Ascending aorta (tissue), 2 donors: ENCODE measurements around the gene TMEM171. TPM values are rescaled to one million over a fixed set of nuclear protein-coding genes. Genes with fewer than 3 reads are reported as not detected.

Source experiments
- DNase-seq, 2 donors: peaks; one replicate each; pipeline ENCODE4 v3.0.0-alpha.2; 2019; ENCODE audit warnings: low spot score in 2 of 2
- H3K27ac ChIP-seq, 2 donors: fragments of 200-600 bp; sonication (generic); one replicate each; pipeline ENCODE4 v1.5.1; 2016 to 2017; ENCODE audit warnings: mild to moderate bottlenecking in 1 of 2
- H3K27me3 ChIP-seq: fragments of 200-600 bp; sonication (generic); one replicate; pipeline ENCODE4 v1.5.1; 2017
- H3K36me3 ChIP-seq, 2 donors: fragments of 200-600 bp; sonication (generic); one replicate each; pipeline ENCODE4 v1.5.1; 2016
- H3K4me1 ChIP-seq, 2 donors: fragments of 200-600 bp; sonication (generic); one replicate each; pipeline ENCODE4 v1.5.1; 2016 to 2017; ENCODE audit warnings: mild to moderate bottlenecking in 1 of 2
- H3K4me3 ChIP-seq, 2 donors: fragments of 200-600 bp; sonication (generic); one replicate each; pipeline ENCODE4 v1.5.1; 2016 to 2017; ENCODE audit warnings: mild to moderate bottlenecking in 1 of 2
- H3K9me3 ChIP-seq, 2 donors: fragments of 200-600 bp; sonication (generic); one replicate each; pipeline ENCODE4 v1.5.1; 2016
- intact Hi-C: fragments of 100-400 bp; cut with DNase I; formaldehyde crosslinking; loops from one replicate; pipeline ENCODE4 v1.15.1; 2023
- total RNA-seq: library from RNA; depleted of rRNA; stranded (reverse); fragments of >200 nt; gene quantifications from one replicate; pipeline ENCODE4 v1.1.0, GENCODE V29; 2016
- TF ChIP-seq, protein P1 (sequence below), 3 experiments: fragments of 200-600 bp in 2 of 3; fragments of 450-650 bp in 1 of 3; sonication (generic) in 2 of 3; IDR thresholded peaks; one replicate each; pipeline ENCODE4 v1.5.1; 2016 to 2019; ENCODE audit warnings: antibody characterized with exemption in 3 of 3, mild to moderate bottlenecking in 1 of 3, moderate library complexity in 1 of 3

The TMEM171 gene
- total RNA-seq, 1 donor from 2014 or later: not detected

DNA sequence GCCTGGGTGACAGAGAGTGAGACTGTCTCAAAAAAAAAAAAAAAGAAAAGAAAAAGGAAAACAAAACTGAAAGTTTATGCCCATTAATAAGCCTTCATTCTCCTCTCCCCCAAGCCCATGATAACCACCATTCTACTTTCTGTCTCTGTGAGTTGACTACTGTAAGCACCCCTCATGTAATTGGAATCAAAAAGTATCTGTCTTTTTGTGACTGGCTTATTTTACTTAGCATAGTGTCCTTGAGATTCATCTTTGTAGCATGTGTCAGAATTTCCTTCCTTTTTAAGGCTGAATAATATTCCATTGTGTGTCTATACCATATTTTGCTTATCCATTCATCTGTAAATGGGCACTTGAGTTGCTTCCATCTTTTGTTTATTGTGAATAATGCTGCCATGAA is 14.0 kb upstream of the TMEM171 start:
- intact Hi-C loops: no loop called here
- no peak for DNase-seq
- TF ChIP-seq, protein P1, sequence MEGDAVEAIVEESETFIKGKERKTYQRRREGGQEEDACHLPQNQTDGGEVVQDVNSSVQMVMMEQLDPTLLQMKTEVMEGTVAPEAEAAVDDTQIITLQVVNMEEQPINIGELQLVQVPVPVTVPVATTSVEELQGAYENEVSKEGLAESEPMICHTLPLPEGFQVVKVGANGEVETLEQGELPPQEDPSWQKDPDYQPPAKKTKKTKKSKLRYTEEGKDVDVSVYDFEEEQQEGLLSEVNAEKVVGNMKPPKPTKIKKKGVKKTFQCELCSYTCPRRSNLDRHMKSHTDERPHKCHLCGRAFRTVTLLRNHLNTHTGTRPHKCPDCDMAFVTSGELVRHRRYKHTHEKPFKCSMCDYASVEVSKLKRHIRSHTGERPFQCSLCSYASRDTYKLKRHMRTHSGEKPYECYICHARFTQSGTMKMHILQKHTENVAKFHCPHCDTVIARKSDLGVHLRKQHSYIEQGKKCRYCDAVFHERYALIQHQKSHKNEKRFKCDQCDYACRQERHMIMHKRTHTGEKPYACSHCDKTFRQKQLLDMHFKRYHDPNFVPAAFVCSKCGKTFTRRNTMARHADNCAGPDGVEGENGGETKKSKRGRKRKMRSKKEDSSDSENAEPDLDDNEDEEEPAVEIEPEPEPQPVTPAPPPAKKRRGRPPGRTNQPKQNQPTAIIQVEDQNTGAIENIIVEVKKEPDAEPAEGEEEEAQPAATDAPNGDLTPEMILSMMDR (IDR thresholded peaks at IDR 0.05): no peak

DNA sequence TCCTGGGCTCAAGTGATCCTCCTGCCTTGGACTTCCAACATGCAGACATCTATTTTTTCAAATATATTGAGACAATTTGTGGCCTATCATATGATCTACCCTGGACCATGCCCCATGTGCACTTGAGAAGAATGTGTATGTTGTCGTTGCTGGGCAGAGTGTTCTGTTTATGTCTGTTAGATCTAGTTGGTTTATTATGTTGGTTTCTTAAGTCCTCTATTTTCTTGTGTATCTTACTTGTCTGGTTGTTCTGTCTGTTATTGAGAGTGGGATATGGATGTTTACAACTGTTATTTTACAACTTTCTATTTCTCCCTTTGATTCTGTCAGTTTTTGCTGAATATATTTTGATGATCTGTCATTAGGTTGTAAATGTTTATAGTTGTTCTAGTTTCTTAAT is 10.2 kb upstream of the TMEM171 start:
- Histone ChIP-seq H3K4me3 (no peak overlapping the region), H3K27ac (no peak overlapping the region), H3K27me3 (no peaks in the 10 kb centered on the region), H3K4me1 (no peaks in the 10 kb centered on the region), H3K9me3 (no peaks in the 10 kb centered on the region), H3K36me3 (no peaks in the 10 kb centered on the region)
- DNase-seq: no peak
- TF ChIP-seq, protein P1 (IDR thresholded peaks at IDR 0.05): no peak
- intact Hi-C loops: no loop called here

More for the DNA sequence above, 14.0 kb upstream of the TMEM171 start:
- H3K36me3 ChIP-seq: no peaks in the 10 kb centered on the region
- H3K27ac ChIP-seq: no peak overlapping the region
- H3K27me3 ChIP-seq: no peaks in the 10 kb centered on the region
- H3K9me3 ChIP-seq: no peaks in the 10 kb centered on the region
- no peaks in the 10 kb centered on the region for H3K4me1 ChIP-seq
- no peak overlapping the region for H3K4me3 ChIP-seq

DNA sequence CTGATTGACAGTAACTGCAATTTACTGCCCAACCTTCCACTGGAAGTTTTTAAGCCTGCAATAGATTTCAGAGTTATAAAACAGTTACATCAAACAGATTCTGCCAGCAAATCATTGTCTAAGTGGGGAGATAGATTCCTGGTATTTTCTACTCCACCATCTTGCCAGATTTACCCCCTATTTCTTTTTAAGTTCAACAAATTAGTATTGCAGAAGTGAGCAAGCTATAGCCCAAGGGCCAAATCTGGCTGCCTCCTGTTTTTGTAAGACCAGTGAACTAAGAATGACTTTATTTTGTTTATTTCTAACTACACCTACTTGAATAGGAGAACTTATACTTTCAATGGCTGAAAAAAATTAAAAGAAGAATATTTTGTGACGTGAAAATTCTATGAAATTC is 8.8 kb upstream of the TMEM171 start:
- Histone ChIP-seq H3K36me3 (no peaks in the 10 kb centered on the region), H3K27ac (no peak overlapping the region), H3K9me3 (no peaks in the 10 kb centered on the region), H3K4me1 (no peaks in the 10 kb centered on the region), H3K27me3 (no peaks in the 10 kb centered on the region), H3K4me3 (no peak overlapping the region)
- intact Hi-C loops: no loop called here
- DNase-seq: no peak
- TF ChIP-seq, protein P1 (IDR thresholded peaks at IDR 0.05): no peak

DNA sequence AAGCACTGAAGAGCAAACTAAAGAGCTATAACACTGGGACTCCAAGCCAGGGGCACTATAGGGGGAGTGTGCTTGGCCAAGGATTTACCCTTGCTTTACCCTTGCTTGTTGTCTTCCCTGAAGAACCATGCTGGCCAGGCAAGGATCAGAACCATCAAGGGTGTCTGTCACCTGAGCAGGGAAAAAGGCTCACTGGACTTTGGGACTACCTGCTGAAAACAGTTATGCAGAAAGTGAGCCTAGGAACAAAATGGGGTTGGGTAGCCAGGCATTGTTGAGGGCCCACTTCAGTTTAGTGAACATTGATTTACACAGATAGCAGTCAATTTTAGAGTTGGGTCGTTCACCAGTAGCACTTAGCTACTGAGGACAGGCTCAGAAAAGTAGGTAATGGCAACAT is 8.0 kb upstream of the TMEM171 start:
- Histone ChIP-seq H3K9me3 (no peaks in the 10 kb centered on the region), H3K27ac (no peak overlapping the region), H3K27me3 (no peaks in the 10 kb centered on the region), H3K4me3 (no peak overlapping the region), H3K36me3 (no peaks in the 10 kb centered on the region), H3K4me1 (no peaks in the 10 kb centered on the region)
- intact Hi-C loops: no loop called here
- DNase-seq: no peak
- TF ChIP-seq, protein P1 (IDR thresholded peaks at IDR 0.05): no peak

DNA sequence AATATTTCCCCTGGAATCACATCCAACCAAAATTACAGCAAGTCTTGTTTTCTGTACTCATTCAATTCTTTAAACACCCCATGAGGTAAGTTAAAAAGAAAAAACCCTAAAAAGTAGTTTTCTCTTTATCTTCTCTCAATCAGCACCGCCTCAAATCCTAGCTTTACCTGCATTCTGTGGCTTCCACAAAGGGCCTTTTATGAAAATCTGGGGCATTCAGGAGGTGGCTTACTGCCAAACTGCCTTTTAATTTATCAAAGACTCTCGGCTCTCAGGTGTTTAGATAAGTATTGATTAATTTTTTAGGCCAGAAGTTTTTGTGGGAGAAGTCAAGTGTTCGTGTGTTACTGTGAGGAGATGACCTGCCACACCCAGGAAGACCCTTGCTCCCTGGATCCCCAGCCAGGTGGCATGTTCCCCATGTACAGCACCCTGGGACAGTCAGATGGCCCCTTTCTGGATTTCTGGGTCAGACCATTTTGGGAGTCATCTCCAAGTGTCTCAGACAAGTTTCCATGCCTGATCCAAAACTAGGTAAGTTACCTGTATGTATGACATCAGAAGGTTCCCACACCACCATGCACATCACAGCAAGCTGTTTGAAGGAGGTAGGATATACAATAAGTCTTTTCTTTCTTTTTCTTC is 6.2 kb upstream of the TMEM171 start:
- H3K36me3 ChIP-seq: no peaks in the 10 kb centered on the region
- TF ChIP-seq, protein P1 (IDR thresholded peaks at IDR 0.05): no peak
- no peaks in the 10 kb centered on the region for H3K9me3 ChIP-seq
- no peak for DNase-seq
- intact Hi-C loops: no loop called here
- H3K27ac ChIP-seq: no peak overlapping the region
- no peak overlapping the region for H3K4me3 ChIP-seq
- no peaks in the 10 kb centered on the region for H3K27me3 ChIP-seq
- H3K4me1 ChIP-seq: no peaks in the 10 kb centered on the region
